CD4-positive, alpha-beta T cell treated with Interleukin-2 at 100 ng/mL for 4 hours (primary cell): ENCODE data around the gene ADGRV1.

Experiments
- DNase-seq: peaks from one replicate; pipeline ENCODE4 v3.0.0-alpha.2; 2020; ENCODE audit warnings: low spot score

ADGRV1 gene

GRCh38 chr5:90876366-90876765 lies 317.8 kb downstream of the ADGRV1 start:
- no peak for DNase-seq

GRCh38 chr5:90877049-90877448 lies 318.5 kb downstream of the ADGRV1 start:
- no peak for DNase-seq

- DNase-seq: no peak
Observed at GRCh38 chr5:90878081-90878480, 319.5 kb downstream of the ADGRV1 start.

- DNase-seq: no peak
Observed at GRCh38 chr5:90878549-90879196, 320.1 kb downstream of the ADGRV1 start.

- no peak for DNase-seq
Observed at GRCh38 chr5:90881626-90882150, 323.1 kb downstream of the ADGRV1 start.

GRCh38 chr5:90882448-90882847 lies 323.9 kb downstream of the ADGRV1 start:
- no peak for DNase-seq

GRCh38 chr5:90885180-90885868 lies 326.7 kb downstream of the ADGRV1 start:
- no peak for DNase-seq

GRCh38 chr5:90886381-90886780 lies 327.8 kb downstream of the ADGRV1 start:
- no peak for DNase-seq

GRCh38 chr5:90888511-90889324 lies 330.1 kb downstream of the ADGRV1 start:
- no peak for DNase-seq

- no peak for DNase-seq
Observed at GRCh38 chr5:90889325-90889600, 330.7 kb downstream of the ADGRV1 start.

- no peak for DNase-seq
Observed at GRCh38 chr5:90890180-90890579, 331.6 kb downstream of the ADGRV1 start.

- DNase-seq: no peak
Observed at GRCh38 chr5:90894866-90895420, 336.3 kb downstream of the ADGRV1 start.

GRCh38 chr5:90897618-90898017 lies 339.0 kb downstream of the ADGRV1 start:
- DNase-seq: no peak

GRCh38 chr5:90898326-90899013 lies 339.9 kb downstream of the ADGRV1 start:
- no peak for DNase-seq

GRCh38 chr5:90899014-90899604 lies 340.5 kb downstream of the ADGRV1 start:
- DNase-seq: no peak

- DNase-seq: no peak
Observed at GRCh38 chr5:90901261-90901660, 342.7 kb downstream of the ADGRV1 start.

- DNase-seq: no peak
Observed at GRCh38 chr5:90902170-90902569, 343.6 kb downstream of the ADGRV1 start.

- no peak for DNase-seq
Observed at GRCh38 chr5:90902651-90903386, 344.2 kb downstream of the ADGRV1 start.

- DNase-seq: no peak
Observed at GRCh38 chr5:90909101-90909503, 350.5 kb downstream of the ADGRV1 start.

- no peak for DNase-seq
Observed at GRCh38 chr5:90909940-90910339, 351.3 kb downstream of the ADGRV1 start.

GRCh38 chr5:90911169-90911568 lies 352.6 kb downstream of the ADGRV1 start:
- DNase-seq: no peak
